Measurements from ENCODE around the gene DCC.

DNA sequence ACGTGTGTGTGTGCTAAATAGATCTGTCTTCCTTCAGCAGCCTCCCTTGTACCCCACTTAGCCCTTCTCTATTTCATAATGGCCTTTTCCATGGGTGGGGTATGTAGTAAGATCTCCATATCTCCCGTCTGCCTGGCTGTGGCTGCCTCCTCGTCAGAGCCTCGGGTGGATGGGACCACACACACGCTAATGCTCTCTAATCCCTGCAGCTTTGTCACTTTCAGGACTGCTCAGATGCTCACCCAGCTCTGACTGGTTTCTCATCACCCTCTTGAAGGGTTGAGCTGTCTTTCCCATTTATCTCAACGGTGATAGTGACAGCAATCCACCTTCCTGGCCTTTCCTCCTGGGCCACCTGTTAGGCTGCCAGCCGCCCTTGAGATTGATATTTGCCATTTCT is 95.3 kb downstream of the DCC start:
- no peak for TF ChIP-seq CTCF (IDR thresholded peaks at IDR 0.05)
- no peak for TF ChIP-seq MEF2A (IDR thresholded peaks at IDR 0.05; ENCODE audit: borderline replicate concordance, low read depth)
- no peak for TF ChIP-seq REST (IDR thresholded peaks at IDR 0.05; ENCODE audit: low read depth, low read length)
- no peak for TF ChIP-seq TAF1 (IDR thresholded peaks at IDR 0.05; ENCODE audit: borderline replicate concordance, low read depth, low read length)
- no peak for TF ChIP-seq POLR2AphosphoS5 (IDR thresholded peaks at IDR 0.05; ENCODE audit: low read depth, low read length)
- no peak for TF ChIP-seq RXRA (IDR thresholded peaks at IDR 0.05; ENCODE audit: borderline replicate concordance, low read depth)
- no peak for TF ChIP-seq RAD21 (IDR thresholded peaks at IDR 0.05; ENCODE audit: low read length)
- no peak for TF ChIP-seq FOXJ3 (CRISPR knock-in tag; IDR thresholded peaks at IDR 0.05)
- TF ChIP-seq MXI1 (IDR thresholded peaks at IDR 0.05; ENCODE audit: low read depth, low read length) = no peak
